WERI-Rb-1 (cell line): Measurements from ENCODE around the gene P4HTM.
A peak's percentile ranks its signal among the peaks of the same experiment; 100 is the strongest.

Source experiments
- DNase-seq: peaks from one replicate; pipeline ENCODE4 v3.0.0-alpha.2; 2020
- H3K27ac ChIP-seq: fragments of 250-450 bp; sonication (Bioruptor Pico); 2 replicates; pipeline ENCODE4 v1.5.1; 2020; ENCODE audit warnings: mild to moderate bottlenecking, moderate library complexity
- H3K27me3 ChIP-seq: fragments of 250-450 bp; sonication (Bioruptor Pico); 2 replicates; pipeline ENCODE4 v1.5.1; 2021; ENCODE audit warnings: mild to moderate bottlenecking, low read depth, moderate library complexity; ENCODE audit not compliant: insufficient read depth, severe bottlenecking
- H3K36me3 ChIP-seq: fragments of 250-450 bp; sonication (Bioruptor Pico); 2 replicates; pipeline ENCODE4 v1.5.1; 2020; ENCODE audit warnings: mild to moderate bottlenecking, moderate library complexity
- H3K4me3 ChIP-seq: 2 replicates; pipeline ENCODE4 v1.5.1; 2011; ENCODE audit warnings: low read depth, mild to moderate bottlenecking, control low read depth, low read length
- H3K9me3 ChIP-seq: fragments of 250-450 bp; sonication (Bioruptor Pico); 2 replicates; pipeline ENCODE4 v1.5.1; 2021; ENCODE audit warnings: mild to moderate bottlenecking, moderate library complexity; ENCODE audit not compliant: severe bottlenecking
- CTCF ChIP-seq: IDR thresholded peaks from 2 replicates; pipeline ENCODE4 v1.5.1; 2011; ENCODE audit warnings: low read depth, mild to moderate bottlenecking, control low read depth, inconsistent platforms, low read length

Gene P4HTM

GRCh38 chr3:49017971-49018706, 28.1 kb downstream of the P4HTM start, which contains the start of gene DALRD3:
DALRD3 (minus strand) TSS chr3:49018580; CDS start chr3:49018564, 16 bp downstream.
- Histone ChIP-seq H3K27me3 (no peaks in the 10 kb centered on the region), H3K9me3 (no peaks in the 10 kb centered on the region), H3K36me3 (peaks cover 36% of the 10 kb centered on the region), H3K4me3 (peak within 1 kb of the TSS; percentile 74), H3K27ac (peak within 1 kb of the TSS; percentile 66)
- no peak for TF ChIP-seq CTCF
- peak; percentile 81 for DNase-seq

- DNase-seq: no peak
- Histone ChIP-seq H3K4me3 (peak overlapping the region; percentile 74), H3K36me3 (peaks cover 35% of the 10 kb centered on the region), H3K9me3 (no peaks in the 10 kb centered on the region), H3K27me3 (no peaks in the 10 kb centered on the region), H3K27ac (peak overlapping the region; percentile 66)
- TF ChIP-seq CTCF: no peak
Measured at GRCh38 chr3:49018707-49019006, 28.6 kb downstream of the P4HTM start.

- Histone ChIP-seq H3K27ac (peak overlapping the region; percentile 97), H3K4me3 (peak overlapping the region; percentile 75), H3K27me3 (no peaks in the 10 kb centered on the region), H3K36me3 (peaks cover 35% of the 10 kb centered on the region), H3K9me3 (no peaks in the 10 kb centered on the region)
- no peak for DNase-seq
- no peak for TF ChIP-seq CTCF
Measured at GRCh38 chr3:49019941-49020329, 29.9 kb downstream of the P4HTM start.

- peak overlapping the region; percentile 97 for H3K27ac ChIP-seq
- peak overlapping the region; percentile 75 for H3K4me3 ChIP-seq
- H3K9me3 ChIP-seq: no peaks in the 10 kb centered on the region
- no peaks in the 10 kb centered on the region for H3K27me3 ChIP-seq
- TF ChIP-seq CTCF: no peak
- peak; percentile 60 for DNase-seq
- H3K36me3 ChIP-seq: peaks cover 35% of the 10 kb centered on the region
Measured at GRCh38 chr3:49020330-49021212, 30.5 kb downstream of the P4HTM start.

GRCh38 chr3:49021213-49021812, 31.3 kb downstream of the P4HTM start:
- Histone ChIP-seq H3K9me3 (no peaks in the 10 kb centered on the region), H3K36me3 (peaks cover 35% of the 10 kb centered on the region), H3K27me3 (no peaks in the 10 kb centered on the region), H3K27ac (peak overlapping the region; percentile 97), H3K4me3 (peak overlapping the region; percentile 75)
- DNase-seq: peak; percentile 99
- TF ChIP-seq CTCF: no peak
